SK-N-SH (cell line): ENCODE measurements around the gene JPH2. TPM values are rescaled to one million over a fixed set of nuclear protein-coding genes. Genes with fewer than 3 reads are reported as not detected.

Source experiments
- CTCF ChIA-PET: fragments of 300-600, 350-600 bp; formaldehyde crosslinking; extraction: SDS; loops from one replicate; lab custom pipeline; 2021; lab: Yijun Ruan, JAX
- POLR2A ChIA-PET: fragments of 350-600 bp; sonication (Branson Sonifier 250); formaldehyde crosslinking; extraction: SDS; loops from one replicate; lab custom pipeline; 2020; ENCODE audit warnings: antibody characterized with exemption, inconsistent platforms; lab: Yijun Ruan, JAX
- DNase-seq: peaks from one replicate; pipeline ENCODE4 v3.0.0; 2012
- H2AFZ ChIP-seq: fragments of 200-600 bp; sonication (generic); 2 replicates; pipeline ENCODE4 v1.8.1; 2016; ENCODE audit warnings: antibody characterized with exemption, mild to moderate bottlenecking, low read depth
- H3F3A ChIP-seq: fragments of 200-600 bp; sonication (generic); replicated peaks from 2 replicates; pipeline ENCODE3; 2016; ENCODE audit warnings: antibody characterized with exemption, mild to moderate bottlenecking; ENCODE audit not compliant: insufficient read depth
- H3K27ac ChIP-seq, 2 experiments: fragments of 200-500 bp in 1 of 2; fragments of 200-600 bp in 1 of 2; sonication (Bioruptor generic) in 1 of 2; sonication (generic), shearing (Covaris generic) in 1 of 2; 2 replicates each; pipeline versions ENCODE4 v1.5.1 to v1.6.1; 2014 to 2016; ENCODE audit warnings: low read depth in 2 of 2, inconsistent platforms in 1 of 2, low read length in 1 of 2, mild to moderate bottlenecking in 1 of 2, mixed read lengths in 1 of 2
- H3K27me3 ChIP-seq: fragments of 200-600 bp; sonication (generic), shearing (Covaris generic); 2 replicates; pipeline ENCODE4 v1.6.1; 2016; ENCODE audit warnings: mixed run types; ENCODE audit not compliant: insufficient read depth
- H3K36me3 ChIP-seq, 2 experiments: fragments of 200-500 bp in 1 of 2; fragments of 200-600 bp in 1 of 2; sonication (Bioruptor generic) in 1 of 2; sonication (generic) in 1 of 2; replicated peaks in 1 of 2; 2 replicates each; pipeline versions ENCODE3 to v1.5.1; 2014 to 2016; ENCODE audit warnings: low read length in 1 of 2, mild to moderate bottlenecking in 1 of 2; ENCODE audit not compliant: insufficient read depth in 2 of 2, control insufficient read depth in 1 of 2
- H3K4me1 ChIP-seq, 2 experiments: fragments of 200-500 bp in 1 of 2; fragments of 200-600 bp in 1 of 2; sonication (Bioruptor generic) in 1 of 2; sonication (generic), shearing (Covaris generic) in 1 of 2; 2 replicates each; pipeline versions ENCODE4 v1.5.1 to v1.6.1; 2014 to 2016; ENCODE audit warnings: low read depth in 1 of 2, low read length in 1 of 2, mixed run types in 1 of 2; ENCODE audit not compliant: insufficient read depth in 2 of 2, control insufficient read depth in 1 of 2
- H3K4me2 ChIP-seq: fragments of 200-600 bp; sonication (generic), shearing (Covaris generic); 2 replicates; pipeline ENCODE4 v1.6.1; 2017; ENCODE audit warnings: mixed run types
- H3K4me3 ChIP-seq, 2 experiments: fragments of 200-500 bp in 1 of 2; fragments of 200-600 bp in 1 of 2; sonication (Bioruptor generic) in 1 of 2; sonication (generic), shearing (Covaris generic) in 1 of 2; 2 replicates each; pipeline versions ENCODE4 v1.5.1 to v1.8.1; 2014 to 2016; ENCODE audit warnings: low read depth in 2 of 2, inconsistent platforms in 1 of 2, low read length in 1 of 2, mild to moderate bottlenecking in 1 of 2, mixed read lengths in 1 of 2, moderate library complexity in 1 of 2
- H3K79me2 ChIP-seq: fragments of 200-600 bp; sonication (generic); 2 replicates; pipeline ENCODE4 v1.8.1; 2017; ENCODE audit warnings: mild to moderate bottlenecking; ENCODE audit not compliant: insufficient read depth
- H3K9ac ChIP-seq: fragments of 200-600 bp; sonication (generic); 2 replicates; pipeline ENCODE4 v1.6.1; 2017; ENCODE audit warnings: mixed run types
- H3K9me2 ChIP-seq: fragments of 200-600 bp; sonication (generic); 2 replicates; pipeline ENCODE4 v1.6.1; 2017; ENCODE audit warnings: mixed run types
- H3K9me3 ChIP-seq: fragments of 200-600 bp; sonication (generic); 2 replicates; pipeline ENCODE4 v1.6.1; 2017; ENCODE audit warnings: mixed run types, mild to moderate bottlenecking, moderate library complexity
- H4K20me1 ChIP-seq: fragments of 200-600 bp; sonication (generic); 2 replicates; pipeline ENCODE4 v1.6.1; 2017; ENCODE audit warnings: mild to moderate bottlenecking, mixed run types; ENCODE audit not compliant: insufficient read depth
- ELF1 ChIP-seq: IDR thresholded peaks from 2 replicates; pipeline ENCODE4 v1.4.0; 2012
- EP300 ChIP-seq, 2 experiments: IDR thresholded peaks; 2 replicates each; pipeline versions ENCODE4 v1.4.0 to v1.6.1; 2012; ENCODE audit warnings: borderline replicate concordance in 1 of 2, low read depth in 1 of 2, low read length in 1 of 2
- FOXJ3 ChIP-seq: sonication (generic); formaldehyde crosslinking; IDR thresholded peaks from 2 replicates; pipeline ENCODE4 v1.5.1; 2020; ENCODE audit warnings: mild to moderate bottlenecking, missing genetic modification reagents
- FOXM1 ChIP-seq: IDR thresholded peaks from 2 replicates; pipeline ENCODE4 v1.4.0; 2012; ENCODE audit warnings: low read depth, mild to moderate bottlenecking
- MEF2A ChIP-seq: IDR thresholded peaks from 2 replicates; pipeline ENCODE4 v1.4.0; 2012; ENCODE audit warnings: low read depth, borderline replicate concordance
- POLR2AphosphoS5 ChIP-seq: IDR thresholded peaks from 2 replicates; pipeline ENCODE4 v1.6.1; 2012; ENCODE audit warnings: low read depth, low read length
- RXRA ChIP-seq: IDR thresholded peaks from 2 replicates; pipeline ENCODE4 v1.4.0; 2012; ENCODE audit warnings: low read depth, mild to moderate bottlenecking, borderline replicate concordance
- SIN3A ChIP-seq: IDR thresholded peaks from 2 replicates; pipeline ENCODE4 v1.6.1; 2012; ENCODE audit warnings: low read depth, mild to moderate bottlenecking, low read length, moderate library complexity, borderline replicate concordance
- TAF1 ChIP-seq: IDR thresholded peaks from 2 replicates; pipeline ENCODE4 v1.6.1; 2012; ENCODE audit warnings: low read depth, mild to moderate bottlenecking, low read length, moderate library complexity, borderline replicate concordance
- TCF12 ChIP-seq: IDR thresholded peaks from 2 replicates; pipeline ENCODE4 v1.4.0; 2012
- TEAD4 ChIP-seq: IDR thresholded peaks from 2 replicates; pipeline ENCODE4 v1.4.0; 2012; ENCODE audit warnings: mild to moderate bottlenecking, borderline replicate concordance; ENCODE audit not compliant: insufficient read depth
- YY1 ChIP-seq: IDR thresholded peaks from 2 replicates; pipeline ENCODE4 v1.4.0; 2012; ENCODE audit warnings: low read depth, mild to moderate bottlenecking
- WGBS: methylation state at CpG from one replicate; pipeline ENCODE4 v1.1.6; 2017; ENCODE audit warnings: low lambda C conversion rate; 5-methylcytosine and 5-hydroxymethylcytosine counted together
- polyA plus RNA-seq, 3 experiments: library from polyadenylated mRNA; depleted of rRNA; stranded (reverse); fragments of >200 nt; gene quantifications; 2 replicates each; pipeline ENCODE4 v1.2.3, GENCODE V29; 2012
- TF ChIP-seq, protein P1 (sequence below): IDR thresholded peaks from 2 replicates; pipeline ENCODE4 v1.4.0; 2012; ENCODE audit warnings: low read depth, borderline replicate concordance
- TF ChIP-seq, protein P2 (sequence below): IDR thresholded peaks from 2 replicates; pipeline ENCODE4 v1.6.1; 2012; ENCODE audit warnings: mild to moderate bottlenecking, low read depth, low read length, moderate library complexity
- TF ChIP-seq, protein P3 (sequence below): IDR thresholded peaks from 2 replicates; pipeline ENCODE4; 2012
- TF ChIP-seq, protein P4 (sequence below): fragments of 150-350 bp; IDR thresholded peaks from 2 replicates; pipeline ENCODE4 v1.6.1; 2016; ENCODE audit warnings: mild to moderate bottlenecking, low read depth, low read length

JPH2 gene
- polyA plus RNA-seq, 1 of the 3 experiments (the other 2 are of a cell fraction) = 0.67 TPM

DNA sequence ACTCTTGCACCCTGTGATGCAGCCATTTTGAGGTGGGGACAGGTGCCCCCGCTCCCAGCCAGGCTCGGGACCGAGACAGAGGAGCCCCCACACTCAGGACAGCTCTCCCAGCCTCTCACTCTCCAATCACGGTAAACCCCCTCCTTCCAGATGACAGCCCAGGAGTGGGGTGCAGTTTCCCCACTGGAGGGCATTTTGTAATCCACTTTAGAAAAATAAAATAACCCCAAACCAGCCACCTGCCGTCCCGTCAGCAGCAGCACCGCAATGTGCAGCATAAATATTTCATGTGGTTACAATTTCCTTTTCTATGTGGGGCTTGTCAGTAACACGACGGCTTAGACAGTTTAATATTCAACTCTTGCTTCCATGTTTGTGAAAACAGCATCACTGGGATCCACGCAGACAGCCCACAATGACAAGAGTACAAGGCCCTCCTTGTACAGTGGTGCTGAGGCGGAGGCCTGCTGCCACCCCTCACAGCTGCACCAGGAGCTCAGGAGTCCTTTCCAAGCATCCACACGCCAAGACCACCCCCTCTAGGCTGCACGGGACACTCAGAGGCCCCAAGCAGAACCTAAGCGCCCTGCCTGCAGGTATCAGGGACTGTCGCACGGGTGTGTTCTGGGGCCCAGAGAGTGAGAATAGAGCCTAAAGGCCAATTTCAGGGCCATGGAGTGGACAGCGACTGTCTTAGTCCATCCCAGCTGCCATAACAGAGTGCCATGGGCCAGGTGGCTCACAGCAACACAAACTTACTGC, 116.7 kb downstream of the JPH2 start:
- WGBS = 83% methylated on average over 9 of the region's 17 CpGs
- ChIA-PET CTCF (interaction anchor here (0.9 to 2.4 kb wide), 4 partner anchors 9 to 13 kb away, joined by 3 to 10 read pairs (median 3); no protein-coding TSS in a partner anchor), POLR2A (no interaction called here)
- Histone ChIP-seq H3K9me3 (no peaks in the 10 kb centered on the region), H3K4me1 (peaks cover 9 to 28% of the 10 kb centered on the region in 2 experiments; a peak in 2 of 4 replicates), H3K9me2 (no peaks in the 10 kb centered on the region), H3K79me2 (no peaks in the 10 kb centered on the region), H3K36me3 (no peaks in the 10 kb centered on the region), H3K27ac (no peak overlapping the region), H3K27me3 (no peaks in the 10 kb centered on the region), H3F3A (no peaks in the 10 kb centered on the region), H3K4me2 (no peak overlapping the region), H3K9ac (no peak overlapping the region), H4K20me1 (no peaks in the 10 kb centered on the region), H3K4me3 (no peak overlapping the region), H2AFZ (no peak overlapping the region)
- DNase-seq = no peak
- no peak for TF ChIP-seq MEF2A
- TF ChIP-seq, protein P1, sequence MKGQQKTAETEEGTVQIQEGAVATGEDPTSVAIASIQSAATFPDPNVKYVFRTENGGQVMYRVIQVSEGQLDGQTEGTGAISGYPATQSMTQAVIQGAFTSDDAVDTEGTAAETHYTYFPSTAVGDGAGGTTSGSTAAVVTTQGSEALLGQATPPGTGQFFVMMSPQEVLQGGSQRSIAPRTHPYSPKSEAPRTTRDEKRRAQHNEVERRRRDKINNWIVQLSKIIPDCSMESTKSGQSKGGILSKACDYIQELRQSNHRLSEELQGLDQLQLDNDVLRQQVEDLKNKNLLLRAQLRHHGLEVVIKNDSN = no peak
- no peak for TF ChIP-seq TAF1
- TF ChIP-seq ELF1 = no peak
- TF ChIP-seq RXRA = no peak

DNA sequence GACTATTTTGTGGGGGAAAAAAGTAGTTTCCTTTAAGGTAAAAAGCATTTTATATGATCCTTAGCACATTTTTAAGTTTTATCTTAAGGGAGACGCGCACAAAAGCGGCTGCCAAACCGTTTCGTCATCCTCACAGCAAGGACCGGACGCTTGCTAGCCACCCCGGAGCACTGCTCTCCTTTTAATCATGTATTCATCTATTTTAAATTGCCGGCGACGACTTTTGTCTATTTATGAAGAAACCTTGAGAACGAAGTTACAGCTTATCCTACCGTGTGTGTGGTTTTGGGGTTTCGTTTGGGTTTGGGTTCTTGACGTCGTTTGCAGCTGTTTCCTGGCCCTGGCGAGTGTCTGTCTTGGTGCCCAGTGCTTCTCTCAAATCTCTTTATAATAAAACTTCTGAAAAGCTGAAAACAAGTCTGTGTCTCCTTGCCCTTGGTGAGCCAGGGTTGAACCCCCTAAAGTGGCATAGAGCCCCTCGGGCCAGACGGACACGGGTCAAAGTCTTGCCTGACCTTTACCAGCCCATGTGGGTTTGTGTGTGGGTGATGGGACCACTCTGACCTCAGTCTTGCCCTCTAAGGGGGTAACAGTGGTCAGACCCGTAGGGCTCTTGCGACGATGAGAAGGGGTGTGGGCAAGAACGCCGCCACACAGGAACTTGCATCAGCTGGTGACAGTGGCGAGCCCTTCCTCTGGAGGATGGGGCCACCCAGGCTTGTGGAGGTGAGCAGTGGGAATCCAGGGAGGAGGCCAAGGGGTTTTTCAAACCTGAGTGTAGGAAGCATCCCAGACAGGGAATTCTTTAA, 117.6 kb downstream of the JPH2 start:
- CTCF ChIA-PET = interaction anchor here (0.9 to 1.4 kb wide), 3 partner anchors 10 to 36 kb away, joined by 3 read pairs; no protein-coding TSS in a partner anchor
- WGBS = 94% methylated on average over 20 of the region's 26 CpGs
- H3K36me3 ChIP-seq = no peaks in the 10 kb centered on the region
- H3K4me2 ChIP-seq = no peak overlapping the region
- no peaks in the 10 kb centered on the region for H3K9me2 ChIP-seq
- no peak overlapping the region for H2AFZ ChIP-seq
- no peak overlapping the region for H3K4me3 ChIP-seq
- DNase-seq = no peak
- H3F3A ChIP-seq = no peaks in the 10 kb centered on the region
- H4K20me1 ChIP-seq = no peaks in the 10 kb centered on the region
- H3K4me1 ChIP-seq = peaks cover 5 to 20% of the 10 kb centered on the region in 2 experiments; a peak in 2 of 4 replicates
- no peaks in the 10 kb centered on the region for H3K27me3 ChIP-seq
- TF ChIP-seq POLR2AphosphoS5 (no peak), YY1 (no peak), ELF1 (no peak), TAF1 (no peak), EP300 (IDR thresholded peaks at IDR 0.05; ENCODE audit: borderline replicate concordance in 1 of 2, low read depth in 1 of 2, low read length in 1 of 2) (no peak), SIN3A (no peak), FOXJ3 (CRISPR knock-in tag) (no peak), FOXM1 (no peak), TEAD4 (no peak), TCF12 (no peak)
- TF ChIP-seq, protein P2, sequence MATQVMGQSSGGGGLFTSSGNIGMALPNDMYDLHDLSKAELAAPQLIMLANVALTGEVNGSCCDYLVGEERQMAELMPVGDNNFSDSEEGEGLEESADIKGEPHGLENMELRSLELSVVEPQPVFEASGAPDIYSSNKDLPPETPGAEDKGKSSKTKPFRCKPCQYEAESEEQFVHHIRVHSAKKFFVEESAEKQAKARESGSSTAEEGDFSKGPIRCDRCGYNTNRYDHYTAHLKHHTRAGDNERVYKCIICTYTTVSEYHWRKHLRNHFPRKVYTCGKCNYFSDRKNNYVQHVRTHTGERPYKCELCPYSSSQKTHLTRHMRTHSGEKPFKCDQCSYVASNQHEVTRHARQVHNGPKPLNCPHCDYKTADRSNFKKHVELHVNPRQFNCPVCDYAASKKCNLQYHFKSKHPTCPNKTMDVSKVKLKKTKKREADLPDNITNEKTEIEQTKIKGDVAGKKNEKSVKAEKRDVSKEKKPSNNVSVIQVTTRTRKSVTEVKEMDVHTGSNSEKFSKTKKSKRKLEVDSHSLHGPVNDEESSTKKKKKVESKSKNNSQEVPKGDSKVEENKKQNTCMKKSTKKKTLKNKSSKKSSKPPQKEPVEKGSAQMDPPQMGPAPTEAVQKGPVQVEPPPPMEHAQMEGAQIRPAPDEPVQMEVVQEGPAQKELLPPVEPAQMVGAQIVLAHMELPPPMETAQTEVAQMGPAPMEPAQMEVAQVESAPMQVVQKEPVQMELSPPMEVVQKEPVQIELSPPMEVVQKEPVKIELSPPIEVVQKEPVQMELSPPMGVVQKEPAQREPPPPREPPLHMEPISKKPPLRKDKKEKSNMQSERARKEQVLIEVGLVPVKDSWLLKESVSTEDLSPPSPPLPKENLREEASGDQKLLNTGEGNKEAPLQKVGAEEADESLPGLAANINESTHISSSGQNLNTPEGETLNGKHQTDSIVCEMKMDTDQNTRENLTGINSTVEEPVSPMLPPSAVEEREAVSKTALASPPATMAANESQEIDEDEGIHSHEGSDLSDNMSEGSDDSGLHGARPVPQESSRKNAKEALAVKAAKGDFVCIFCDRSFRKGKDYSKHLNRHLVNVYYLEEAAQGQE = no peak
- TF ChIP-seq, protein P3, sequence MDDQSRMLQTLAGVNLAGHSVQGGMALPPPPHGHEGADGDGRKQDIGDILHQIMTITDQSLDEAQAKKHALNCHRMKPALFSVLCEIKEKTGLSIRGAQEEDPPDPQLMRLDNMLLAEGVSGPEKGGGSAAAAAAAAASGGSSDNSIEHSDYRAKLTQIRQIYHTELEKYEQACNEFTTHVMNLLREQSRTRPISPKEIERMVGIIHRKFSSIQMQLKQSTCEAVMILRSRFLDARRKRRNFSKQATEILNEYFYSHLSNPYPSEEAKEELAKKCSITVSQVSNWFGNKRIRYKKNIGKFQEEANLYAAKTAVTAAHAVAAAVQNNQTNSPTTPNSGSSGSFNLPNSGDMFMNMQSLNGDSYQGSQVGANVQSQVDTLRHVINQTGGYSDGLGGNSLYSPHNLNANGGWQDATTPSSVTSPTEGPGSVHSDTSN = no peak
- TF ChIP-seq, protein P4, sequence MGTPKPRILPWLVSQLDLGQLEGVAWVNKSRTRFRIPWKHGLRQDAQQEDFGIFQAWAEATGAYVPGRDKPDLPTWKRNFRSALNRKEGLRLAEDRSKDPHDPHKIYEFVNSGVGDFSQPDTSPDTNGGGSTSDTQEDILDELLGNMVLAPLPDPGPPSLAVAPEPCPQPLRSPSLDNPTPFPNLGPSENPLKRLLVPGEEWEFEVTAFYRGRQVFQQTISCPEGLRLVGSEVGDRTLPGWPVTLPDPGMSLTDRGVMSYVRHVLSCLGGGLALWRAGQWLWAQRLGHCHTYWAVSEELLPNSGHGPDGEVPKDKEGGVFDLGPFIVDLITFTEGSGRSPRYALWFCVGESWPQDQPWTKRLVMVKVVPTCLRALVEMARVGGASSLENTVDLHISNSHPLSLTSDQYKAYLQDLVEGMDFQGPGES = no peak
- H3K9me3 ChIP-seq = no peaks in the 10 kb centered on the region
- H3K79me2 ChIP-seq = no peaks in the 10 kb centered on the region
- H3K9ac ChIP-seq = no peak overlapping the region
- POLR2A ChIA-PET = no interaction called here
- H3K27ac ChIP-seq = no peak overlapping the region
